Neural cell (in vitro differentiated cells): ENCODE data around the gene NEURL3. TPM values are rescaled to one million over a fixed set of nuclear protein-coding genes. Genes with fewer than 3 reads are reported as not detected.

Experiments used
- H2AFZ ChIP-seq: fragments of 200-600, 300-800 bp; sonication (generic), shearing (Covaris generic); 2 replicates; pipeline ENCODE4 v1.6.0; 2014; ENCODE audit warnings: low read depth, mild to moderate bottlenecking, antibody characterized with exemption, low read length, moderate library complexity
- H3F3A ChIP-seq: fragments of 200-600 bp; shearing (Covaris generic); 2 replicates; pipeline ENCODE4 v1.6.1; 2016; ENCODE audit warnings: mild to moderate bottlenecking, moderate library complexity, mixed read lengths, antibody characterized with exemption, low read length; ENCODE audit not compliant: insufficient read depth, poor library complexity, severe bottlenecking
- H3K27ac ChIP-seq: fragments of 200-600, 300-800 bp; sonication (generic), shearing (Covaris generic); 2 replicates; pipeline ENCODE4 v1.5.1; 2014; ENCODE audit warnings: mild to moderate bottlenecking, low read length, moderate library complexity
- H3K27me3 ChIP-seq: fragments of 300-800, 200-600 bp; sonication (generic), shearing (Covaris generic); 2 replicates; pipeline ENCODE4 v1.6.0; 2014; ENCODE audit warnings: mild to moderate bottlenecking, low read depth, low read length, moderate library complexity; ENCODE audit not compliant: insufficient read depth
- H3K36me3 ChIP-seq: fragments of 300-800, 200-600 bp; sonication (generic), shearing (Covaris generic); 2 replicates; pipeline ENCODE4 v1.5.1; 2014; ENCODE audit warnings: mild to moderate bottlenecking, antibody characterized with exemption, low read length, moderate library complexity; ENCODE audit not compliant: insufficient read depth
- H3K4me2 ChIP-seq: fragments of 300-800, 200-600 bp; sonication (generic), shearing (Covaris generic); 2 replicates; pipeline ENCODE4 v1.6.0; 2014; ENCODE audit warnings: mild to moderate bottlenecking, low read length
- H3K4me3 ChIP-seq: fragments of 300-800, 200-600 bp; sonication (generic), shearing (Covaris generic); 2 replicates; pipeline ENCODE4 v1.5.1; 2014; ENCODE audit warnings: mild to moderate bottlenecking, low read length, moderate library complexity
- H3K79me2 ChIP-seq: fragments of 200-600 bp; shearing (Covaris generic); replicated peaks from 2 replicates; pipeline ENCODE4 v1.6.0; 2014; ENCODE audit warnings: mild to moderate bottlenecking, low read length, moderate library complexity; ENCODE audit not compliant: insufficient read depth
- H3K9ac ChIP-seq: fragments of 300-800, 200-600 bp; sonication (generic), shearing (Covaris generic); 2 replicates; pipeline ENCODE4 v1.6.1; 2016; ENCODE audit warnings: mild to moderate bottlenecking, low read length, mixed read lengths
- H3K9me2 ChIP-seq: fragments of 200-600 bp; shearing (Covaris generic); 2 replicates; pipeline ENCODE4 v1.6.1; 2016; ENCODE audit warnings: mild to moderate bottlenecking, low read length, mixed read lengths; ENCODE audit not compliant: insufficient read depth
- H3K9me3 ChIP-seq: fragments of 200-600, 300-800 bp; sonication (generic), shearing (Covaris generic); 2 replicates; pipeline ENCODE4 v1.6.1; 2016; ENCODE audit warnings: mild to moderate bottlenecking, mixed run types, low read length, moderate library complexity, mixed read lengths
- H4K20me1 ChIP-seq: fragments of 200-600 bp; shearing (Covaris generic); 2 replicates; pipeline ENCODE4 v1.6.1; 2016; ENCODE audit warnings: mild to moderate bottlenecking, mixed run types; ENCODE audit not compliant: insufficient read depth
- CTCF ChIP-seq: fragments of 450-650 bp; IDR thresholded peaks from 2 replicates; pipeline ENCODE4 v1.5.1; 2014; ENCODE audit warnings: antibody characterized with exemption, mild to moderate bottlenecking, moderate library complexity; ENCODE audit not compliant: poor library complexity, severe bottlenecking
- EP300 ChIP-seq: fragments of 450-650 bp; conservative IDR thresholded peaks from 2 replicates; pipeline ENCODE4 v1.6.1; 2014; ENCODE audit warnings: antibody characterized with exemption, mild to moderate bottlenecking, moderate library complexity; ENCODE audit not compliant: poor library complexity, severe bottlenecking
- EZH2 ChIP-seq: fragments of 200-600, 300-800 bp; shearing (Covaris generic), sonication (generic); IDR thresholded peaks from 2 replicates; pipeline ENCODE4 v1.6.1; 2014; ENCODE audit warnings: antibody characterized with exemption, low read length, borderline replicate concordance, mild to moderate bottlenecking; ENCODE audit not compliant: insufficient read depth, poor library complexity, severe bottlenecking
- MXI1 ChIP-seq: fragments of 450-650 bp; conservative IDR thresholded peaks from 2 replicates; pipeline ENCODE4 v1.6.1; 2014; ENCODE audit warnings: antibody characterized with exemption, mild to moderate bottlenecking; ENCODE audit not compliant: poor library complexity, severe bottlenecking
- POLR2AphosphoS5 ChIP-seq: IDR thresholded peaks from 2 replicates; pipeline ENCODE4 v1.6.1; 2012
- RAD21 ChIP-seq: fragments of 450-650 bp; conservative IDR thresholded peaks from 2 replicates; pipeline ENCODE4 v1.6.1; 2014; ENCODE audit warnings: antibody characterized with exemption, mild to moderate bottlenecking, moderate library complexity
- REST ChIP-seq: IDR thresholded peaks from 2 replicates; pipeline ENCODE4 v1.6.1; 2012; ENCODE audit warnings: borderline replicate concordance
- SMC3 ChIP-seq: fragments of 450-650 bp; conservative IDR thresholded peaks from 2 replicates; pipeline ENCODE4 v1.6.1; 2014; ENCODE audit warnings: antibody characterized with exemption, mild to moderate bottlenecking, moderate library complexity; ENCODE audit not compliant: poor library complexity
- TAF1 ChIP-seq: IDR thresholded peaks from 2 replicates; pipeline ENCODE4 v1.6.1; 2012; ENCODE audit warnings: low read depth
- polyA plus RNA-seq: library from polyadenylated mRNA; depleted of rRNA; stranded (reverse); fragments of >200 nt; gene quantifications from 2 replicates; pipeline ENCODE4 v1.2.3, GENCODE V29; 2014

Gene NEURL3
- polyA plus RNA-seq, 1 donor from 2014 or later: not detected

GRCh38 chr2:96546797-96547196 lies 41.6 kb upstream of the NEURL3 start:
- no peaks in the 10 kb centered on the region for H3K9me3 ChIP-seq
- H3F3A ChIP-seq: no peaks in the 10 kb centered on the region
- no peaks in the 10 kb centered on the region for H3K79me2 ChIP-seq
- H3K27ac ChIP-seq: no peak overlapping the region
- no peaks in the 10 kb centered on the region for H3K9me2 ChIP-seq
- no peak overlapping the region for H3K4me2 ChIP-seq
- H3K9ac ChIP-seq: no peak overlapping the region
- no peaks in the 10 kb centered on the region for H4K20me1 ChIP-seq
- TF ChIP-seq EZH2 (no peak), POLR2AphosphoS5 (no peak)
- H3K36me3 ChIP-seq: no peaks in the 10 kb centered on the region
- no peak overlapping the region for H2AFZ ChIP-seq
- H3K27me3 ChIP-seq: no peaks in the 10 kb centered on the region
- no peak overlapping the region for H3K4me3 ChIP-seq

- Histone ChIP-seq H4K20me1 (no peaks in the 10 kb centered on the region), H3K36me3 (no peaks in the 10 kb centered on the region), H3K9me2 (no peaks in the 10 kb centered on the region), H3F3A (no peaks in the 10 kb centered on the region), H2AFZ (no peak overlapping the region), H3K79me2 (no peaks in the 10 kb centered on the region), H3K9me3 (no peaks in the 10 kb centered on the region), H3K27me3 (no peaks in the 10 kb centered on the region), H3K4me2 (no peak overlapping the region), H3K4me3 (no peak overlapping the region), H3K27ac (no peak overlapping the region), H3K9ac (no peak overlapping the region)
- TF ChIP-seq RAD21 (no peak), REST (no peak), EZH2 (no peak), CTCF (no peak), SMC3 (no peak), EP300 (no peak), MXI1 (no peak), POLR2AphosphoS5 (no peak), TAF1 (no peak)
Measured at GRCh38 chr2:96546321-96546720, 41.2 kb upstream of the NEURL3 start.
